ENCODE data around the gene QSOX2.

Gene QSOX2

DNA sequence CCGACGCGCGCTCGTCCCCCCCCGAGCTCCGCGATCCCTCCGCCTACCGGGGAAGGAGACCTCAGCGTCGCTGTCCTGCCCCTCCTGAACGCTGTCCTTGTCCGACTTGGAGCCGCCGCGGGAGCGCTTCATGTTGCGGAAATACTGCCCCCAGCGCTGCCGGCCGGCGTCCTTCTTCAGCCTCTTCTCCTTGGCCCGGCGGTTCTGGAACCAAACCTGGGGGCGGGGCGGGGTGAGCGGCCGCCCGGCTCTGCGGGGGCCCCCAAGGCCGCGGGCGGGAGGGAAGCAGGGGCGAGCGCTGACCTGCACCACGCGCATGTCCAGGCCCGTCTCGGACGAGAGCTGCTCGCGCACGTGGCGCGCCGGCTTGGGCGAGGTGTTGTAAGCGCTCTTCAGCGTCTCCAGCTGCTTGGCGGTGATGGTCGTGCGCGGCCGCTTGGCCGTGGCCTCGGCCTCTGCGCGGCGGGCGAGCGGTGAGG, 47.0 kb downstream of the QSOX2 start:
- H3K36me3 ChIP-seq (ENCODE audit: control insufficient read depth, insufficient read depth, low read length), result no peaks in the 10 kb centered on the region
- H3K27ac ChIP-seq (ENCODE audit: low read depth, low read length, severe bottlenecking), result no peak overlapping the region
- 1% methylated on average over 39 to 51 of the region's 62 CpGs for WGBS, 2 experiments (ENCODE audit: insufficient coverage in 2 of 2)
- no peak overlapping the region for H3K4me3 ChIP-seq (ENCODE audit: extremely low read depth, insufficient read depth, low read length, poor library complexity, severe bottlenecking)
- peaks cover 5% of the 10 kb centered on the region for H3K4me1 ChIP-seq (ENCODE audit: control insufficient read depth, insufficient read depth, low read length, poor library complexity, severe bottlenecking)
- H3K9me3 ChIP-seq (ENCODE audit: control insufficient read depth, low read length), result no peaks in the 10 kb centered on the region

DNA sequence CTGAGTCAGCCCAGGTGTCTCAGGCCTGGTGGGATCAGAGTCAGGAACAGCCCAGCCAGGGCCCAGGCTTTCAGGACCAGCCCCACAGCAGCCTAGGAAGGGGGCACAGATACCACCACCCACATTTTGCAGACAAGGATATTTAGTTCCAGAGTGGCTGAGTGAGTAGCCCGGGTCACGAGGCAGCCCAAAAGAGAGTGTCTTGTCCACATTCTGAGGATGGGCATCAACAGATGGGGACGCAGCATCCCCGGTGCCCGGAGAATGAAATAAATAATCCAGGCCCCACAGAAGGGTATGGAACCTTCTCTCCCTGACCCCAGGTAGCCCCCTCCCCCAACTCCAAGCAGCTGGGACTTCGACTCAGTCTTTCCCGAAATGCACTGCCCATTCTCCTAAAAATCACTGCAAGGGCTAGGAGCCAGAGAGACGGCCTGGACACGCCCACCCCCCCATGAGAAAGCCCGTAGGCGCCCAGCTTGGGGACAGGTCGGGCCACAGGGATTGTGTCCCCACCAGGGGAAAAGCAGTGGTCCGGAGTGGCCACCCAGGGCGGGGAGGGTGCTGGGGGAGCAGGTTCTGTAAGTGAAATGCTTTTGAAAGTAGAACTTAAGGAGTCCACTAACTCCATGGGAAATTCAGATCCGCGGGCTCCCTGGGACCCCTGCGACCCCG, 47.5 kb downstream of the QSOX2 start:
- Histone ChIP-seq H3K27ac (ENCODE audit: low read depth, low read length, severe bottlenecking) (no peak overlapping the region), H3K9me3 (ENCODE audit: control insufficient read depth, low read length) (no peaks in the 10 kb centered on the region), H3K36me3 (ENCODE audit: control insufficient read depth, insufficient read depth, low read length) (no peaks in the 10 kb centered on the region), H3K4me1 (ENCODE audit: control insufficient read depth, insufficient read depth, low read length, poor library complexity, severe bottlenecking) (peaks cover 9% of the 10 kb centered on the region), H3K4me3 (ENCODE audit: extremely low read depth, insufficient read depth, low read length, poor library complexity, severe bottlenecking) (no peak overlapping the region)
- 15 to 18% methylated on average over 12 to 14 of the region's 18 CpGs for WGBS, 2 experiments (ENCODE audit: insufficient coverage in 2 of 2)

DNA sequence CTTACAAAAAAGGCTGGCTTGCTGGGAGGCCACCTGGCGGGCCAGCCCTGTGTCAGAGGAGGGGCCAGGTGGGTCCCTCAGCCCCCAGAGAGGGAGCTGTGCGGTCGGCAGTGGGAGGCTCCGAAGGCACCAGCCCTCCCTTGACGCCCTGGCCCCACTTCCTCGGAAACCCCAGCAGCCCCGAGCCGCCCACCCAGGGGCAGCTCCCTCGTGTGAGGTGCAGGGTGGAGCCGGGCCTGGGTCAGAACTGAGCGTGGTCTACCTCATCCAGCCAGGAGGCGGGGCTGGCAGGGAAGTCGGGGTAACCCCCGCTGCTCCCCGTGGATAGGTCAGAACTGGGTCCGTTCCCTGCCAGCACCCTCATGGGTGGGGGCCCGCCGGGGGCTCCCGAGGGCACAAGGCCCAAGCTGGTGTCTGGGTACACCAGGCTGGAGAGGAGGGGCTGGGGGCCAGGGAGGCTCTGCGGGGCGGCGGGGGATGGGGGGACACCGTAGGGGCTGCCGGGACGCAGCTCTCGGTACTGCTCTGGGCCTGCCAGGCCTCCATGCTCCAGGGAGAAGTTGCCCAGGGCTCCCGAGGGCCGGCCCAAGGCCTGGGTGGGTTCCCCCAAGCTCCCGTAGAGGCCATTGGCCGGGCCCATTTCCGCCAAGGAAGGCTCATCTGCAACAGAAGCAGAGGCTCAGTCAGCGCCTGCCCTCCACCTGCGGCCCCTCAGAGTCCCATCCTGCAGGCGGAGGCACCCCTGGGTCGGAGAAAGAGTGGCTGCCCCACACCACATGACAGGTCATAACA, 48.3 kb downstream of the QSOX2 start:
- Histone ChIP-seq H3K36me3 (ENCODE audit: control insufficient read depth, insufficient read depth, low read length) (no peaks in the 10 kb centered on the region), H3K27ac (ENCODE audit: low read depth, low read length, severe bottlenecking) (no peak overlapping the region), H3K4me1 (ENCODE audit: control insufficient read depth, insufficient read depth, low read length, poor library complexity, severe bottlenecking) (peaks cover 12% of the 10 kb centered on the region), H3K9me3 (ENCODE audit: control insufficient read depth, low read length) (no peaks in the 10 kb centered on the region), H3K4me3 (ENCODE audit: extremely low read depth, insufficient read depth, low read length, poor library complexity, severe bottlenecking) (no peak overlapping the region)
- 11 to 14% methylated on average over 28 of the region's 35 CpGs for WGBS, 2 experiments (ENCODE audit: insufficient coverage in 2 of 2)

DNA sequence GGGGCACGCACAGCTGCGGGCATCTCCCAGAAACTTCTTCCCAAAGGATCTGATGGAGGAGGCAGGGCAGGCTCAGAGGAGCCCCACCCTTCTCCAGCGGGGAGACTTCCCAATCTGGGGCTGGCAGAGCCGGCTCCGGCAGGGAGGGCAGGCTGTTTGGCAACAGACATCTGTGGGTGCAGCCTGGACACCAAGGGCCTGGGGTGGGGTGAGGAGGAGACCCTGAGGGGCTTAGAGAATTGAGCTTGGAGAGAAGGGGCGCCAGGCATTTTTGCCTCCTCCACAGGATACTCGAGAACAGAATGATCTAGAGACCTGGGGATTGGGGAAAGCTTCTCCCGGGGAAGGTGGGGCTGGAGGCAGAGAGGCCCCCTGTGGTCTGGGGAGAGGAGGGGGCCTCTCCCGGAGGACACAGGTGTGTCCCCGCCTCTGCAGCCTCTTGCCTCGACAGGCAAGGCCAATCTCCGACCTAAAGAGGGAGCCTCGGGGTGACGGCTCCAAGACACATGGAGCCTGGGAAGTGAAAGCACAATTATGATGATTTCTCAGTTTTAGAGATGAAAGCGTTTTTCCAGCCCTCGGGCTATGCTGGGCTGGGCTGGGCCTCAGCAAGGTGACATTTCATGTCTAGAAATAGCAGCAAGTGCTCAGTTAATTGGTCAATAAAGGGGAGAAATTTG, 49.1 kb downstream of the QSOX2 start:
- no peaks in the 10 kb centered on the region for H3K9me3 ChIP-seq (ENCODE audit: control insufficient read depth, low read length)
- peaks cover 12% of the 10 kb centered on the region for H3K4me1 ChIP-seq (ENCODE audit: control insufficient read depth, insufficient read depth, low read length, poor library complexity, severe bottlenecking)
- H3K36me3 ChIP-seq (ENCODE audit: control insufficient read depth, insufficient read depth, low read length), result no peaks in the 10 kb centered on the region
- no peak overlapping the region for H3K4me3 ChIP-seq (ENCODE audit: extremely low read depth, insufficient read depth, low read length, poor library complexity, severe bottlenecking)
- 2 to 4% methylated on average over 14 to 16 of the region's 16 CpGs for WGBS, 2 experiments (ENCODE audit: insufficient coverage in 2 of 2)
- no peak overlapping the region for H3K27ac ChIP-seq (ENCODE audit: low read depth, low read length, severe bottlenecking)

DNA sequence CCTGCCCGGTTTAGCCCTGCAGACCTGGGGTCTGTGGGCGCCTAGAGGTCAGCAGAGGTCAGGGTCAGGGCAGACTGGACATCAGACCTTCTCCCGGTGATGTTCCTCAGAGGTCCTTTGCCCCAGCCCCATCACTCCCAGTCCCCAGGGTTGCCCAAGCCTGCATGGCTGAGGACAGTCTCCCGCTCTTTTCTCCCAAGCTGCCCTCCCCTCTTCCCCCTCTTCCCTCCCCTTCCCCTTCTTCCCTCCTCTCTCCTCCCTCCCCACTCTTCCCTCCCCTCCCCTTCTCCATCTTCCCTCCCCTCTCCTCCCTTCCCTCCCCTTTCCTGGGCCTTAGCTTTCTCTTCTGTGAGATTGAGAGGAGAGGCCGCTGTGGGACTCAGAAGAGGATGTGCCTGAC, 51.1 kb downstream of the QSOX2 start:
- Histone ChIP-seq H3K9me3 (ENCODE audit: control insufficient read depth, low read length) (no peaks in the 10 kb centered on the region), H3K36me3 (ENCODE audit: control insufficient read depth, insufficient read depth, low read length) (no peaks in the 10 kb centered on the region), H3K27ac (ENCODE audit: low read depth, low read length, severe bottlenecking) (no peak overlapping the region), H3K4me1 (ENCODE audit: control insufficient read depth, insufficient read depth, low read length, poor library complexity, severe bottlenecking) (peaks cover 12% of the 10 kb centered on the region), H3K4me3 (ENCODE audit: extremely low read depth, insufficient read depth, low read length, poor library complexity, severe bottlenecking) (no peak overlapping the region)
- WGBS, 2 experiments (ENCODE audit: insufficient coverage in 2 of 2), result 5 to 6% methylated on average over 3 of the region's 5 CpGs

DNA sequence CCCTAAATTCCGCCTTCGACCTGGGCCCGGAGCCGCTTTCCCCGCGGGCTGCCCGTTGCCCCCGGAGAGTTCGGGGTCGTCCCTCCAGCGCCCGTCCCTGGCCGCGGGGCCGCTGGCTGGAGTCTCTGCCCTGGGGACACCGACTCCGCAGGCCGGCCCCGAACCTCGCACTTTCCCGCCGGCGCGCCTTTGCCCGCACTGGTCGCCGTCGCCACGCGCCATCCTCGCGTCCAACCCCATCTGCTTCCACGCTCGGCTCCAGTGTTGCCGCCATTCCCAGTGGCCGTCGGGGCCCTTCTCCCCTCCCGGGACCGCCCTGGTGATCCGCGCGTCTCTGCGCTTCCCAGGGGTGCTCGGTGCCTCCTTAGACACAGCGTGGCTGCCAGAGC, 51.7 kb downstream of the QSOX2 start:
- no peaks in the 10 kb centered on the region for H3K36me3 ChIP-seq (ENCODE audit: control insufficient read depth, insufficient read depth, low read length)
- H3K9me3 ChIP-seq (ENCODE audit: control insufficient read depth, low read length), result no peaks in the 10 kb centered on the region
- H3K4me1 ChIP-seq (ENCODE audit: control insufficient read depth, insufficient read depth, low read length, poor library complexity, severe bottlenecking), result peaks cover 12% of the 10 kb centered on the region
- no peak overlapping the region for H3K27ac ChIP-seq (ENCODE audit: low read depth, low read length, severe bottlenecking)
- no peak overlapping the region for H3K4me3 ChIP-seq (ENCODE audit: extremely low read depth, insufficient read depth, low read length, poor library complexity, severe bottlenecking)
- WGBS, 2 experiments (ENCODE audit: insufficient coverage in 2 of 2), result 1 to 2% methylated on average over 31 to 40 of the region's 45 CpGs

DNA sequence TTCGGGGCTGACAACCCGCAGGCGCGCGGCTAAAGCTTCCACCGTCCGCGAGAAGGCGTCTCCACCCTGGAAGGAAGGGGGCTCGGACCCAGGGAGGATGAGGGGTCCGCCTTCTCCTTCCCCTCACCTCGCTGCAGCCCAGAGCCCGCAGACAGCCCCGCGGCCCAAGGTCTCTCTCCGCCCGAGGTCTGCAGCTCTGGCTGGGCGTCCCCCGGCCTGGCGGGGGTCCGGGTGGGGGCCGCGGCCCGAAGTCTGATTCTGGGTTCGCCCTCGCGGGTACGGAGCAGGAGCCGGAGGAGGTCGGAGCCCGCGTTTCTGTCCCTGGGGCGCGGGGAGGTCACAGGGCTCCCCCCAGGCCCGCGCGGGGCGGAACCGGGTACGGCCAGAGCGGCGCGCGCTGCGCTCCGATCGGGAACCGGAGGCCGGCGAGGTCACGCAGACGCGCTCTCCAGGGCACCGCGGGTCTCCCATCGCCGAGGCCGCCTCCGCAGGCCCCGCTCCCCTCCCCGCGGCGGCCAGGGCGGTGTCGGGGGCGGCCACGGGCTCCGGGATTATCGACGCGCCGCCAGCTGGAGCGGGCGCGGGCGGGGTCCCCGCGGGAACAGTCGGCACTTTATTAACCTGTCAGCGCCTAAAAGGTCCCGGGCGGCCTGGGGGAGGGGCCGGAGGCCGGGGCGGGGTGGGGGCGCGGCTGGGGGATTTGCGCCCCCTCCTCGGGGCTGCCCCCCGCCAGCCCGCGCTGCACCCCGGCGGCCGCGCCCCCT, 52.3 kb downstream of the QSOX2 start:
- WGBS, 2 experiments (ENCODE audit: insufficient coverage in 2 of 2), result 0 to 2% methylated on average over 36 to 69 of the region's 96 CpGs
- H3K4me3 ChIP-seq (ENCODE audit: extremely low read depth, insufficient read depth, low read length, poor library complexity, severe bottlenecking), result no peak overlapping the region

DNA sequence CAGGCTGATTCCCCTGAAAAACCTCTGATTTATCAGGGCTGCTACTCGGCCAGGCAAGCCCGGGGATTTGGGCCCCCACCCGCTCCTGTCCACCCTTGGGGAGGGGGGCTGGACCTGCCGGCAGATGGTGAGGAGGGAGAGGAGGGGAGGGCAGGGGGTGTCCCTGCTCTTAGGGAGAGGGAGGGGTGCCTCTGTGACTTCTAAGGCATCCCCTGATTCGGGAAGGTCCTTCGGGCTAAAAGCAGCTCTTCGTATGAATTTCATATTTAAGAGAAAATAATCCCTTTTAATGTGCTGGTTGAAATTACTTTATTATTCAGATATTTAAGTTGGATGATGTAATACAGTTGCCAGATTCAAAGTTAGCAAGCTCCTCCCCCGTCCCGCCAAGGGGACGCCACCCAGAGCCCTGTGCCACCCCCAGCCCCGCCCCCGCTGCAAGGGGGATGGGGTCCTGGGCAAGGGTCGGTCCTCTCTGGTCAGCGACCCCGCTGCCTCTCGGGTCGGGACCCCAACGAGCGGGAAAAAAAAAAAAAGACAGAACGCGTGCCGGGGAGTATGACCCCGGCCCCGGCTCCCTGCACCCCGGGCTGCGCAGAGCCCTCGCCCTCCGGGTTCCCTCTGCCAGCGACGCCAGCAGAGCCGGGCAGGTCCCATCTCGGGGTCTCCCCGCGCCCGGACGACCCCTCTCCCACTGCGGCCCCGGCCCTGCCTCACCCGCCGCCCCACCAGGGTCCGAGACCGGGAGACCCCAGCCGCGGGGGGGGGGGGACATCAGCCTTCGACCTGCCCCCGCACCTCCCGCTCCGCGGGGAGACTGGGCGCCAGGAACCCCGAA, 53.1 kb downstream of the QSOX2 start:
- H3K36me3 ChIP-seq (ENCODE audit: control insufficient read depth, insufficient read depth, low read length), result no peaks in the 10 kb centered on the region
- 0 to 4% methylated on average over 14 to 35 of the region's 51 CpGs for WGBS, 2 experiments (ENCODE audit: insufficient coverage in 2 of 2)
- H3K4me1 ChIP-seq (ENCODE audit: control insufficient read depth, insufficient read depth, low read length, poor library complexity, severe bottlenecking), result peaks cover 7% of the 10 kb centered on the region
- no peak overlapping the region for H3K4me3 ChIP-seq (ENCODE audit: extremely low read depth, insufficient read depth, low read length, poor library complexity, severe bottlenecking)
- H3K27ac ChIP-seq (ENCODE audit: low read depth, low read length, severe bottlenecking), result no peak overlapping the region
- no peaks in the 10 kb centered on the region for H3K9me3 ChIP-seq (ENCODE audit: control insufficient read depth, low read length)

More for the DNA sequence above, 52.3 kb downstream of the QSOX2 start:
- Histone ChIP-seq H3K36me3 (ENCODE audit: control insufficient read depth, insufficient read depth, low read length) (no peaks in the 10 kb centered on the region), H3K4me1 (ENCODE audit: control insufficient read depth, insufficient read depth, low read length, poor library complexity, severe bottlenecking) (peaks cover 9% of the 10 kb centered on the region), H3K27ac (ENCODE audit: low read depth, low read length, severe bottlenecking) (no peak overlapping the region), H3K9me3 (ENCODE audit: control insufficient read depth, low read length) (no peaks in the 10 kb centered on the region)

DNA sequence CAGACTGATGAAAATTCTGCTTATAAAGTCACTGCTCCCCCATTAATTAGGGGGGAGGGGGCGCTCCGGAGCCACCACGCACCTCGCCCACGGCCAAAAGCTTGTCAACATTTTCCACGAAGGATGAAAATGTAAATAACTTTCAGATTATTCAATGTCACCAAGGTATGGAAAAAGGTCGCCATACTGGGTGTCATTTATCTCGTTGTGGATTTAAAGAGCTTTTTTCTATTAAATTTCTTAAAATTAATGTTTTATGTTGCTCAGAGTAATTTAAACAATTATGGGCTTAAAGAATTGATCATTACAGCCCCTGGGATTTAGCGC, 53.7 kb downstream of the QSOX2 start:
- Histone ChIP-seq H3K36me3 (ENCODE audit: control insufficient read depth, insufficient read depth, low read length) (no peaks in the 10 kb centered on the region), H3K4me1 (ENCODE audit: control insufficient read depth, insufficient read depth, low read length, poor library complexity, severe bottlenecking) (peaks cover 7% of the 10 kb centered on the region), H3K27ac (ENCODE audit: low read depth, low read length, severe bottlenecking) (no peak overlapping the region), H3K9me3 (ENCODE audit: control insufficient read depth, low read length) (no peaks in the 10 kb centered on the region), H3K4me3 (ENCODE audit: extremely low read depth, insufficient read depth, low read length, poor library complexity, severe bottlenecking) (no peak overlapping the region)
- 23% methylated on average over 4 of the region's 9 CpGs; no CpG with 5 or more reads in 1 of the 2 experiments for WGBS, 2 experiments (ENCODE audit: insufficient coverage in 2 of 2)

Data from mesodermal cell (in vitro differentiated cells).